Mucosa of stomach (tissue), 1 donor: ENCODE measurements around the gene SRPK2.

Experiments used
- H3K27me3 ChIP-seq: one replicate; pipeline ENCODE4 v1.7.0; 2013; ENCODE audit warnings: mild to moderate bottlenecking, low read length; ENCODE audit not compliant: control insufficient read depth, insufficient read depth
- H3K36me3 ChIP-seq: one replicate; pipeline ENCODE4 v1.7.0; 2013; ENCODE audit warnings: low read length; ENCODE audit not compliant: control insufficient read depth, insufficient read depth
- H3K4me1 ChIP-seq: one replicate; pipeline ENCODE4 v1.7.0; 2013; ENCODE audit warnings: mild to moderate bottlenecking, low read length; ENCODE audit not compliant: control insufficient read depth, insufficient read depth
- H3K4me3 ChIP-seq: one replicate; pipeline ENCODE4 v1.7.0; 2013; ENCODE audit warnings: low read length
- H3K9ac ChIP-seq: one replicate; pipeline ENCODE4 v1.7.0; 2013; ENCODE audit warnings: mild to moderate bottlenecking, low read length, moderate library complexity
- H3K9me3 ChIP-seq: one replicate; pipeline ENCODE4 v1.7.0; 2013; ENCODE audit warnings: mild to moderate bottlenecking, low read length, moderate library complexity; ENCODE audit not compliant: control insufficient read depth
- donor health status: Pancreatic carcinoma.

Gene SRPK2

DNA sequence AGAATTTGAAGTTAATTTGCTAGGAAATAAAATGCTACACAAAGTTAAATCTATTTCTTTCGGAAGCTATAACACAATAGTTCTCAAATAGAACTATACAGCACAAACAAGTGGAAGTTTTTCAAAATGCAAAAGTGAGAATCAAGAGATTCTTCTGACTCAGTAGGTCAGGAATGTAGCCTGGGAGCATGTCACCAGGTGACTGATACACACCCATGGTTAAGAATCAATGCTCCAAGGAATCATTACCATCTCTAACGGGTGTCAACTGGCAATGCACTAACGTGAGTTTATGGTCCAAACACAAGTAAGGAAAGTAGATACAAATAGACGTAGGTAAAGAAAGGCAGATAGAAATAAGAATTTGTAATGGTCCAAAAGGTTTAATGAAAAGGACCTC is 170.5 kb downstream of the SRPK2 start:
- peaks cover 11% of the 10 kb centered on the region for H3K4me1 ChIP-seq
- H3K9me3 ChIP-seq, result no peaks in the 10 kb centered on the region
- no peak overlapping the region for H3K4me3 ChIP-seq
- H3K36me3 ChIP-seq, result no peaks in the 10 kb centered on the region
- H3K27me3 ChIP-seq, result no peaks in the 10 kb centered on the region
- no peak overlapping the region for H3K9ac ChIP-seq

DNA sequence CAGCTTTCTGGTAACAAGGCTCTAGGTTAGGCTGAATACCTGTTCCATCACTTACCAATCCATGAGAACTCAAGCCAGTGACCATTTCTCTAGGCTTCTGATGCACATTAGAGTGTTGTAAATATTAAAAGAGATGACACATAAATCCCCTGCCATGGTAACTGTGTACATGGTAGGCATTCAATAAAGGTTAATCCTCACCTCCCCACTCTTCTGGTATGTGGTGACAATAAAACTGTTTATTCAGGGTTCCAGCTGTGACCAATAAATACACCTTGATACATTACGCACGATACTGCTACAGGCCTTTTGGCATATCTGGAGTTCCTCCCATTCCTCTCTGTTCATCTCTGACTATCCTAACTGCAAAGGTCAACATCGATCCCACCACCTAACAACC is 171.9 kb downstream of the SRPK2 start:
- H3K4me1 ChIP-seq, result peaks cover 11% of the 10 kb centered on the region
- no peak overlapping the region for H3K4me3 ChIP-seq
- H3K9me3 ChIP-seq, result no peaks in the 10 kb centered on the region
- H3K36me3 ChIP-seq, result no peaks in the 10 kb centered on the region
- no peak overlapping the region for H3K9ac ChIP-seq
- no peaks in the 10 kb centered on the region for H3K27me3 ChIP-seq

DNA sequence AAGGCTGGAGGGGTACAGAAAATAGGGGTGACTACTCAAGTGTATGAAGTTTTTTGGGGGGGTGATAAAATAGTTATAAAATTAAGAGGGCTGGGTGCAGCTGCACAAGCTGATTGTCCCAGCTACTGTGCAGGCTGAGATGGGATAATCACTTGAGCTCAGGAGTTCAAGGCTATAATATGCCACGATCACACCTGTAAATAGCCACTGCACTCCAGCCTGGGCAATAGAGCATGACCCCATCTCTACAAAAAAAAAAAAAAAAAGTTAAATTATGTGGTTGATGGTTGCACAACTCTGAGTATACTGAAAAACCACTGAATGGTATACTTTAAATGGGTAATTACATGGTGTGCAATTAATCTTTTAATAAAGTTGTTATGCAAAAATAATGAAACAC is 172.9 kb downstream of the SRPK2 start:
- H3K27me3 ChIP-seq, result no peaks in the 10 kb centered on the region
- H3K4me3 ChIP-seq, result no peak overlapping the region
- H3K9ac ChIP-seq, result no peak overlapping the region
- no peaks in the 10 kb centered on the region for H3K9me3 ChIP-seq
- H3K4me1 ChIP-seq, result peaks cover 20% of the 10 kb centered on the region
- H3K36me3 ChIP-seq, result no peaks in the 10 kb centered on the region

DNA sequence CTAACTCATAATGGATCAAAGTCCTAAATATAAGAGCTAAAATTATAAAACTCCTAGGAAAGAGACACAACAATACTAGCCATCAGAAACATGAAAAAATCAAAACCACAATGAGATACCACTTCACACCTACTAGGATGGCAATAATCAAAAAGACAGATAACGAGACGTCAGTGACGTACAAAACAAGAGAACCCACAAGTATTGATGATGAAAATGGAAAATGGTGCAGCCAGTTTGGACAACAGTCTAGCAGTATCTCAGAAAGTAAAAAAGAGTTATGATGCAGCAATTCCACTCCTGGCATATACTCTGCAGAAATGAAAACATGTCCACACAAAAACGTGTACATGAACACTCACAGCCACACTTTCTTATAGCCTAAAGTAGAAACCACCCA is 173.5 kb downstream of the SRPK2 start:
- no peaks in the 10 kb centered on the region for H3K9me3 ChIP-seq
- H3K36me3 ChIP-seq, result no peaks in the 10 kb centered on the region
- no peak overlapping the region for H3K4me3 ChIP-seq
- H3K9ac ChIP-seq, result no peak overlapping the region
- no peaks in the 10 kb centered on the region for H3K27me3 ChIP-seq
- H3K4me1 ChIP-seq, result peaks cover 25% of the 10 kb centered on the region

DNA sequence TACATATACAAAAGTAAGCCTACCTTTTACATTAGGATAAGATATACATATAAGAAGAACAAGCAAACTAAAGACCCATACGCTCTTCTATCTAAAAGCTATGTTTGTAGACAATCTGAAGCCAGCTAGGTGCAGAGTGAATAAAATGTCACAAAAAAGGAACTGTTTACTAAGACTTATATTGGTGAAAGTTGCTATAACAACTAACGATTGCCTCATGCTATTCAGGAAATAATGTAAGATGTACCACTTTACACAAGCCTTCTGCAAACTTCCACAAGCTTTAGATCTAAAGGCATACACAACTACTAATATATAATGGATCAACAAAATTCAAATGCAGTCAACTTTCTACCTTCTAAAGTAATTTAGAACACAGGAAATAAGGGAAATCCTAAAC is 175.1 kb downstream of the SRPK2 start:
- Histone ChIP-seq H3K27me3 (no peaks in the 10 kb centered on the region), H3K36me3 (no peaks in the 10 kb centered on the region), H3K9ac (no peak overlapping the region), H3K9me3 (no peaks in the 10 kb centered on the region), H3K4me1 (peaks cover 19% of the 10 kb centered on the region), H3K4me3 (no peak overlapping the region)

DNA sequence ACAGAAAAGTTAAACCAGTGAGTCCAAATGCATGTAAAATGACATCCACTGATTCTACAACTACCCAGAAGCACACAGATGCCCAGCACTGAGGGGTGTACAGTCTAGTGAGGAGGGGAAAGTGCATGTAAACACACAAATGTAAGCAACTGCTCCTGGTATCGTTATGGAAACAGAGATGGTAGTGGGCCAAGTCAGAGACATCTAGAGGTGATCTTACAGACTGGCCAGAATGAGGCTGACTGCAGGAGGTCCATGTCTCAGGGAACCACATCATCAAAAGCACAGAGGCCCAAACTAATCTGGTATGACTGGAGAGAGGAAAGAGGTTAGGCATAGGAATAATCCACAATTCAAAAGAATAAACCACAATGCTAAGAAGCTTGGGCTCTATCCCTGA is 176.5 kb downstream of the SRPK2 start:
- Histone ChIP-seq H3K4me1 (peaks cover 14% of the 10 kb centered on the region), H3K4me3 (no peak overlapping the region), H3K9me3 (no peaks in the 10 kb centered on the region), H3K36me3 (no peaks in the 10 kb centered on the region), H3K9ac (no peak overlapping the region), H3K27me3 (no peaks in the 10 kb centered on the region)

DNA sequence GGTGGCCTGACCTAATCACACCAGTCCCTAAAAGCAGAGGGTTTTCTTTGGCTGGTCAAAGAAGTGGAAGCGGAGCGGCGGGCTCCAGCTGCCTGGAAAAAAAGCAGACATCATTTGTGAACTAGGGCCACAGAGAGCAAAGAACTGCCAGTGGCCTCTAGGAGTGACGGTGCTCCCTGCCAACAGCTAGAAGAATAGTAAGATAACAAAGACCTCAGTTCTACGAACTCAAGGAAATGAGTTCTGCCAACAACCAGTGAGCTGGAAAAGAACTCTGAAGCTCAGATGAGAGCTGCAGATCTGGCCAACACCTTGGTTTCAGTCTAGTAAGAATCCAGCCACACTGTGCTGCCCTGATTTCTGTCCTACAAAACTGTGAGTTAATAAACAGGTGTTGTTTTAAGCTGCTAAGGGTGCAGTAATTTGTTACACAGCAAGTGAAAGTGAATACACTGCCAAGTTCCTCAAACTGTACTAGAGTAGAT is 178.0 kb downstream of the SRPK2 start:
- peak overlapping the region; percentile 54 for H3K9ac ChIP-seq

DNA sequence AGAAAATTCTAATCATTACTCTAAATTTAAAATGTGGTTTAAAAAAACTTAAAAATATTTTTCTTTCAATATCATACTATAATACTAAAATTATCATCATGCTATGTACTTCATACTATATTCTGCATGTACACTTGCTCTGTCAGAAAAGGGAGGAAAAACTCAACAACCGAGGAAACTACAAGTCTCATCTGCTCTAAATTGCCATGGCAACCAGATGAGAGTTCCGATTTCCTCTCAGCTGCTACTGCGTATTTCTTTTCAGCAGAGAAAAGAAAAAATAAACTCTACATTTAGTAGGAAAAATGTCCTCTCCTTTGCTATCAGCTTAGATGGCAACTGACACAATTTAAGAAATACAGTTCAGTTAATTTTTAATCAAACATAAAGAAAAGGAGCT is 178.9 kb downstream of the SRPK2 start:
- Histone ChIP-seq H3K27me3 (no peaks in the 10 kb centered on the region), H3K36me3 (no peaks in the 10 kb centered on the region), H3K9ac (no peak overlapping the region), H3K9me3 (no peaks in the 10 kb centered on the region), H3K4me1 (peaks cover 14% of the 10 kb centered on the region), H3K4me3 (no peak overlapping the region)

More for the DNA sequence above, 178.0 kb downstream of the SRPK2 start:
- H3K4me3 ChIP-seq, result no peak overlapping the region
- no peaks in the 10 kb centered on the region for H3K9me3 ChIP-seq
- no peaks in the 10 kb centered on the region for H3K27me3 ChIP-seq
- H3K36me3 ChIP-seq, result no peaks in the 10 kb centered on the region
- H3K4me1 ChIP-seq, result peaks cover 14% of the 10 kb centered on the region

DNA sequence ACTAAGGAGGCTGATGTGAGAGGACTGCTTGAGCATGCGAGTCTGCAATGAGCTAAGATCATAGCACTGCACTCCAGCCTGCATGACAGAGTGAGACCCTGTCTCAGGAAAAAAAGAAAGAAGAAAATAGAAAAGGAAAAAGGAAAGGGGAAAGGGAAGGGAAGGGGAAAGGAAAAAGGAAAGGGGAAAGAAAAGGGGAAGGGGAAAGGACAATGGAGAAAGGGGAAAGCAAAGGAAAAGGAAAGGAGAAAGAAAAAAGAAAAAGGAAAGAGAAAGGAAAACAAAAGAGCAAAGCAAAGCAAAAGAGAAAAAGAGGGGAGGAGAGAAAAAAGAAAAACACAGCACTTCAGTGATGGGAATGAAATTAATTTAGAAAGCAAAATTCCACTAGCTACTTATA is 179.3 kb downstream of the SRPK2 start:
- no peak overlapping the region for H3K9ac ChIP-seq
- peaks cover 14% of the 10 kb centered on the region for H3K4me1 ChIP-seq
- H3K9me3 ChIP-seq, result no peaks in the 10 kb centered on the region
- no peak overlapping the region for H3K4me3 ChIP-seq
- no peaks in the 10 kb centered on the region for H3K36me3 ChIP-seq
- no peaks in the 10 kb centered on the region for H3K27me3 ChIP-seq

DNA sequence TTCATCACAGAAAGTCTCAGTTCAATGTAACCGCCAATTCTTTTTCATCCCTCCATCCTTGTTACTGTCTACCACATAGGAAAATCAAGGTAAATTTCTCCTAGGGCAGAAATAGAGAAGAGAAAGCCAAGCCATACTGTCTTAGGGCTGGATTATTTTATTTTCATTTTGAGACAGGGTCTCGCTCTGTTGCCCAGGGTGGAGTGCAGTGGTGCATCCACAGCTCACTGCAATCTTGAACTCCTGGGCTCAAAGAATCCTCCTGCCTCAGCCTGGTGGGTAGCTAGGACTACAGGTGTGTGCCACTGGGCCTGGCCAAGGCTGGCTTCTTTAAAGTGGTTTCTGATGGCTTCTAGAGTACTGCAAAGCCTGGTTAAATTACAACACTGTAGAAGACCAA is 181.7 kb downstream of the SRPK2 start:
- no peaks in the 10 kb centered on the region for H3K36me3 ChIP-seq
- H3K9me3 ChIP-seq, result no peaks in the 10 kb centered on the region
- H3K27me3 ChIP-seq, result no peaks in the 10 kb centered on the region
- no peak overlapping the region for H3K4me3 ChIP-seq
- no peak overlapping the region for H3K9ac ChIP-seq
- H3K4me1 ChIP-seq, result peaks cover 14% of the 10 kb centered on the region

DNA sequence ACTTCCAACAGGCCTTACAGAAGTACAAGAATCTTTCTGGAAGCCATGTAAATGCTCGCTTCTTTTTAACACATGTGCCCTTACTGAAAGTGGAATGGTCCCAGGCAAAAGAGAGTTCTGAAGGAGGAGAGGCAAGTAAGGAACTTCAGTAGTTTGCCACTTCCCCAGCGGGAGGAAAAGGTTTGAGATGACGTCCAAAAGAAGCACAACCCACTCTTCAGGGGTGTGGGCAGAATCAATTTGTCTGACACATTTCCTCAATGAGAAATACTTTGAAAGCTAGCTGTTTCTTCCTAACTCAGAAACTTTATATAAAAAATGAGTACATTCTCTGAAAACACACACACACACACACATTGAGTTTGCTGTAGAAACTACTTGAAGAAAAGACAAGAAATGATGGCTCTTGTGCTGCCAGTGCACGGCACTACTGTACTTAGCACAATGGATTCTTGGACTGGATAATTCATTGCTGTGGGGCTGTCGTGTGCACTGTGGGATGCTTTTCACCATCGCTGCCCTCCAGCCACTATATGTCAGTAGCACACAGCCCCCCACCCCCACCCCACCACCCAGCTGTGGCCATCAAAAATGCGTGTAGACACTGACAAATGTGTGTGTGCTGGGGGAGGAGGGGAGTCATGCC is 183.0 kb downstream of the SRPK2 start:
- no peak overlapping the region for H3K9ac ChIP-seq
- H3K36me3 ChIP-seq, result no peaks in the 10 kb centered on the region
- no peaks in the 10 kb centered on the region for H3K27me3 ChIP-seq
- H3K9me3 ChIP-seq, result no peaks in the 10 kb centered on the region
- peaks cover 5% of the 10 kb centered on the region for H3K4me1 ChIP-seq
- no peak overlapping the region for H3K4me3 ChIP-seq

DNA sequence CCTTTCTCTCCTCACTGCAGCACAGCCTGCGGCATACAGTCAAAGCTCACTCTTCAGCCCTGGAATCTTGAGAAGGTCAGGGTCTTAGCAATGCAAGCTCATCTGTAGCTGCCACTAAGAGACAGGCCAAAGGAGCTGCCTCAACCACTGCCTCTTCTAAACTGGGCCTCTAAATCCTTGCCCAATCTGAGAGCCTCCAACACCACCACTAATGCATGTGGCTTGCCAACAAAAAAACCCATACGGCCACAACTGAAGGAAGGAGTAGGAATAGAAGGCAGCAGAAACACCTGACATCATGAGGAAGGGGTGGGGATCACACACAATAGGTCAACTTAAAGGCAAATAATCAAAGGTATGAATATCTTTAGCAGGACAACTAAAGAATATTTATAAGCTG is 183.8 kb downstream of the SRPK2 start:
- Histone ChIP-seq H3K36me3 (no peaks in the 10 kb centered on the region), H3K27me3 (no peaks in the 10 kb centered on the region), H3K4me1 (no peaks in the 10 kb centered on the region)

DNA sequence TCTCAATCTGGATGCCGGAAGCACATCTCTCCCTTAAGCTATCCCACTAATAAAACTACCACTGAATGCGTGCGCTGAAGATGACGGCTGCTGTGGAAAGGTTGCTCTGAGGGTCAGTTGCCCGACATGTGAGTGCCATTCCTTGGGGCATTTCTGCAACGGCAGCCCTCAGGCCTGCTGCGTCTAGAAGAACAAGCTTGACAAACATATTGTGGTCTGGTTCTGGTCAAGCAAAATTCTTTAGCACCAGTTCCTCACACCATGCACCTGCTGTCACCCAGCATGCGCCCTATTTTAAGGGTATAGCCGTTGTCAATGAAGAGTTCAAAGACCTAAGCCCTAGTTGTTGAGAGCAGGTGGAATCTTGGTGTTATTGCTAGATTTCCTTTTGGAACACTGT is 184.2 kb downstream of the SRPK2 start:
- Histone ChIP-seq H3K9me3 (no peaks in the 10 kb centered on the region), H3K27me3 (no peaks in the 10 kb centered on the region), H3K4me1 (no peaks in the 10 kb centered on the region), H3K36me3 (no peaks in the 10 kb centered on the region), H3K4me3 (no peak overlapping the region), H3K9ac (no peak overlapping the region)

More for the DNA sequence above, 183.8 kb downstream of the SRPK2 start:
- H3K9ac ChIP-seq, result no peak overlapping the region
- H3K4me3 ChIP-seq, result no peak overlapping the region
- H3K9me3 ChIP-seq, result no peaks in the 10 kb centered on the region
